IPS-20b (cell line): ENCODE results near the gene TMEM43.

ENCODE experiments used
- H3K27ac ChIP-seq: one replicate; pipeline ENCODE4 v1.5.1; 2013; ENCODE audit warnings: low read length
- H3K27me3 ChIP-seq: 2 replicates; pipeline ENCODE4 v1.6.1; 2013; ENCODE audit warnings: mild to moderate bottlenecking, low read length, inconsistent platforms; ENCODE audit not compliant: insufficient read depth
- H3K36me3 ChIP-seq: 2 replicates; pipeline ENCODE4 v1.6.1; 2013; ENCODE audit warnings: low read depth, mild to moderate bottlenecking, inconsistent platforms, low read length, moderate library complexity; ENCODE audit not compliant: insufficient read depth
- H3K4me1 ChIP-seq: 2 replicates; pipeline ENCODE4 v1.6.1; 2013; ENCODE audit warnings: mild to moderate bottlenecking, control low read depth, inconsistent platforms, low read length, moderate library complexity; ENCODE audit not compliant: insufficient read depth
- H3K4me3 ChIP-seq: 2 replicates; pipeline ENCODE4 v1.5.1; 2013; ENCODE audit warnings: mild to moderate bottlenecking, low read length, inconsistent platforms
- H3K9ac ChIP-seq: 2 replicates; pipeline ENCODE4 v1.6.1; 2013; ENCODE audit warnings: low read depth, mild to moderate bottlenecking, inconsistent platforms, low read length, moderate library complexity
- H3K9me3 ChIP-seq: 2 replicates; pipeline ENCODE4 v1.6.1; 2013; ENCODE audit warnings: mild to moderate bottlenecking, low read depth, low read length, inconsistent platforms; ENCODE audit not compliant: insufficient read depth

TMEM43 gene

GRCh38 chr3:14124223-14124614 lies 633 bp upstream of the TMEM43 start:
- Histone ChIP-seq H3K4me3 (peak overlapping the region; percentile 89), H3K9me3 (0 out of 2 replicates have a peak, but pooled peaks cover 3% of the 10 kb centered on the region), H3K27ac (no peak overlapping the region), H3K9ac (peak overlapping the region; percentile 89), H3K27me3 (no peaks in the 10 kb centered on the region), H3K36me3 (peaks cover 34% of the 10 kb centered on the region), H3K4me1 (peaks cover 28% of the 10 kb centered on the region)

GRCh38 chr3:14125193-14126016 lies 553 bp downstream of the TMEM43 start:
- Histone ChIP-seq H3K27ac (peak overlapping the region; percentile 12), H3K4me3 (peak overlapping the region; percentile 89), H3K27me3 (no peaks in the 10 kb centered on the region), H3K9me3 (0 out of 2 replicates have a peak, but pooled peaks cover 2% of the 10 kb centered on the region), H3K4me1 (peaks cover 28% of the 10 kb centered on the region), H3K36me3 (peaks cover 33% of the 10 kb centered on the region), H3K9ac (peak overlapping the region; percentile 84)

GRCh38 chr3:14126017-14126886 lies 1.4 kb downstream of the TMEM43 start:
- Histone ChIP-seq H3K36me3 (peaks cover 37% of the 10 kb centered on the region), H3K27ac (no peak overlapping the region), H3K9ac (peak overlapping the region; percentile 84; the same call in 1 of the 2 replicates)

GRCh38 chr3:14126887-14127505 lies 2.1 kb downstream of the TMEM43 start:
- Histone ChIP-seq H3K27me3 (no peaks in the 10 kb centered on the region), H3K36me3 (peaks cover 39% of the 10 kb centered on the region), H3K9me3 (no peaks in the 10 kb centered on the region), H3K27ac (no peak overlapping the region), H3K4me1 (peaks cover 21% of the 10 kb centered on the region), H3K4me3 (no peak overlapping the region), H3K9ac (no peak overlapping the region)

More at GRCh38 chr3:14126017-14126886, 1.4 kb downstream of the TMEM43 start:
- Histone ChIP-seq H3K27me3 (no peaks in the 10 kb centered on the region), H3K4me3 (peak overlapping the region; percentile 89), H3K4me1 (peaks cover 28% of the 10 kb centered on the region), H3K9me3 (no peaks in the 10 kb centered on the region)

GRCh38 chr3:14127516-14128161 lies 2.8 kb downstream of the TMEM43 start:
- peaks cover 45% of the 10 kb centered on the region for H3K36me3 ChIP-seq
- H3K9ac ChIP-seq: no peak overlapping the region
- H3K4me3 ChIP-seq: no peak overlapping the region
- no peak overlapping the region for H3K27ac ChIP-seq
- H3K27me3 ChIP-seq: no peaks in the 10 kb centered on the region
- H3K4me1 ChIP-seq: peaks cover 15% of the 10 kb centered on the region
- no peaks in the 10 kb centered on the region for H3K9me3 ChIP-seq

GRCh38 chr3:14128724-14129123 lies 3.9 kb downstream of the TMEM43 start:
- no peaks in the 10 kb centered on the region for H3K27me3 ChIP-seq
- H3K4me1 ChIP-seq: peaks cover 5% of the 10 kb centered on the region
- no peak overlapping the region for H3K27ac ChIP-seq

GRCh38 chr3:14129296-14129695 lies 4.4 kb downstream of the TMEM43 start:
- Histone ChIP-seq H3K9ac (no peak overlapping the region), H3K9me3 (no peaks in the 10 kb centered on the region), H3K27me3 (no peaks in the 10 kb centered on the region), H3K4me1 (peaks cover 5% of the 10 kb centered on the region), H3K27ac (no peak overlapping the region), H3K36me3 (peaks cover 62% of the 10 kb centered on the region), H3K4me3 (no peak overlapping the region)

More at GRCh38 chr3:14128724-14129123, 3.9 kb downstream of the TMEM43 start:
- H3K4me3 ChIP-seq: no peak overlapping the region
- no peaks in the 10 kb centered on the region for H3K9me3 ChIP-seq
- H3K36me3 ChIP-seq: peaks cover 56% of the 10 kb centered on the region
- H3K9ac ChIP-seq: no peak overlapping the region

GRCh38 chr3:14130230-14130629 lies 5.4 kb downstream of the TMEM43 start:
- H3K9me3 ChIP-seq: no peaks in the 10 kb centered on the region
- no peak overlapping the region for H3K9ac ChIP-seq
- no peak overlapping the region for H3K4me3 ChIP-seq
- no peaks in the 10 kb centered on the region for H3K27me3 ChIP-seq
- H3K36me3 ChIP-seq: peaks cover 71% of the 10 kb centered on the region
- no peak overlapping the region for H3K27ac ChIP-seq
- peaks cover 5% of the 10 kb centered on the region for H3K4me1 ChIP-seq

GRCh38 chr3:14130707-14131106 lies 5.9 kb downstream of the TMEM43 start:
- H3K27me3 ChIP-seq: no peaks in the 10 kb centered on the region
- H3K36me3 ChIP-seq: peaks cover 76% of the 10 kb centered on the region
- H3K4me3 ChIP-seq: no peak overlapping the region
- H3K9ac ChIP-seq: no peak overlapping the region
- peaks cover 5% of the 10 kb centered on the region for H3K4me1 ChIP-seq
- H3K27ac ChIP-seq: no peak overlapping the region
- H3K9me3 ChIP-seq: no peaks in the 10 kb centered on the region

- H3K27ac ChIP-seq: no peak overlapping the region
- no peaks in the 10 kb centered on the region for H3K9me3 ChIP-seq
- H3K9ac ChIP-seq: no peak overlapping the region
- peaks cover 80% of the 10 kb centered on the region for H3K36me3 ChIP-seq
- H3K4me3 ChIP-seq: no peak overlapping the region
- H3K4me1 ChIP-seq: peaks cover 2% of the 10 kb centered on the region
- no peaks in the 10 kb centered on the region for H3K27me3 ChIP-seq
These were observed 6.3 kb downstream of the TMEM43 start for GRCh38 chr3:14131134-14131533.

- no peaks in the 10 kb centered on the region for H3K4me1 ChIP-seq
- no peak overlapping the region for H3K9ac ChIP-seq
- no peaks in the 10 kb centered on the region for H3K9me3 ChIP-seq
- H3K27ac ChIP-seq: no peak overlapping the region
- H3K36me3 ChIP-seq: peaks cover 84% of the 10 kb centered on the region
- H3K27me3 ChIP-seq: no peaks in the 10 kb centered on the region
- no peak overlapping the region for H3K4me3 ChIP-seq
These were observed 7.3 kb downstream of the TMEM43 start for GRCh38 chr3:14132120-14132519.
